Kidney capillary endothelial cell (primary cell): ENCODE measurements around the gene RINL.
"Not testable (repeated sequence)": the region's sequence is repeated elsewhere in the genome, so short reads cannot be mapped to it uniquely, and the experiment has no call there.

Source experiments
- DNase-seq: peaks from one replicate; pipeline ENCODE4 v3.0.0-alpha.2; 2018; ENCODE audit warnings: low spot score

RINL gene

GRCh38 chr19:38875656-38876395 is 2.2 kb downstream of the RINL start:
- no peak for DNase-seq

GRCh38 chr19:38873400-38873799 is 4.7 kb downstream of the RINL start:
- not testable (repeated sequence) for DNase-seq

- no peak for DNase-seq
Observed at GRCh38 chr19:38870612-38871011, 7.5 kb downstream of the RINL start.

- peak; percentile 49 for DNase-seq
Observed at GRCh38 chr19:38869836-38870607, 8.1 kb downstream of the RINL start.

GRCh38 chr19:38869160-38869835 is 8.8 kb downstream of the RINL start:
- DNase-seq = no peak

GRCh38 chr19:38868551-38868950 is 9.5 kb downstream of the RINL start:
- DNase-seq = no peak

- DNase-seq = no peak
Observed at GRCh38 chr19:38867171-38867780, 10.8 kb downstream of the RINL start.

GRCh38 chr19:38862321-38863059 is 15.6 kb downstream of the RINL start:
- peak; percentile 33 for DNase-seq

GRCh38 chr19:38861368-38861767 is 16.7 kb downstream of the RINL start:
- DNase-seq = no peak

GRCh38 chr19:38859631-38860204 is 18.4 kb downstream of the RINL start:
- DNase-seq = not testable (repeated sequence)

- DNase-seq = no peak
Observed at GRCh38 chr19:38856813-38857212, 21.3 kb downstream of the RINL start.

GRCh38 chr19:38855751-38856150 is 22.3 kb downstream of the RINL start:
- not testable (repeated sequence) for DNase-seq

GRCh38 chr19:38854961-38855360 is 23.1 kb downstream of the RINL start:
- not testable (repeated sequence) for DNase-seq

GRCh38 chr19:38853214-38853613 is 24.9 kb downstream of the RINL start:
- no peak for DNase-seq

GRCh38 chr19:38852231-38853044 is 25.6 kb downstream of the RINL start:
- peak; percentile 86 for DNase-seq

- peak; percentile 85 for DNase-seq
Observed at GRCh38 chr19:38851622-38852230, 26.3 kb downstream of the RINL start.

GRCh38 chr19:38850976-38851621 is 27.0 kb downstream of the RINL start:
- DNase-seq = no peak

GRCh38 chr19:38850436-38850975 is 27.6 kb downstream of the RINL start:
- no peak for DNase-seq

- DNase-seq = peak; percentile 100
Observed at GRCh38 chr19:38849860-38850435, 28.1 kb downstream of the RINL start, which contains the start of gene HNRNPL. HNRNPL (minus strand) TSS chr19:38849986; CDS start chr19:38849966, 20 bp downstream.
